HEK293 (cell line): ENCODE results near the gene RFLNA.

Experiments used
- CTCF ChIA-PET: fragments of 350-600 bp; formaldehyde crosslinking; extraction: SDS; loops from one replicate; lab custom pipeline; 2021; ENCODE audit warnings: antibody characterized with exemption; lab: Yijun Ruan, JAX
- POLR2A ChIA-PET: fragments of 300-600 bp; formaldehyde crosslinking; extraction: SDS; loops from one replicate; lab custom pipeline; 2020; ENCODE audit warnings: antibody characterized with exemption, inconsistent platforms; lab: Yijun Ruan, JAX
- H3K27ac ChIP-seq: fragments of 200-500 bp; sonication (Bioruptor generic); 2 replicates; pipeline ENCODE4 v1.5.1; 2014; ENCODE audit warnings: low read depth, low read length, control low read depth, inconsistent platforms; ENCODE audit errors: extremely low read depth
- H3K36me3 ChIP-seq, 2 experiments: fragments of 200-500 bp in 1 of 2; sonication (Bioruptor generic) in 1 of 2; 1 replicate in 1 of 2; 2 replicates in 1 of 2; pipeline ENCODE4 v1.5.1; 2014 to 2017; ENCODE audit warnings: inconsistent platforms in 2 of 2, low read length in 2 of 2; ENCODE audit not compliant: control insufficient read depth in 2 of 2, insufficient read depth in 1 of 2
- H3K4me1 ChIP-seq: fragments of 200-500 bp; sonication (Bioruptor generic); 2 replicates; pipeline ENCODE4 v1.5.1; 2014; ENCODE audit warnings: mild to moderate bottlenecking, low read length, inconsistent platforms; ENCODE audit not compliant: control insufficient read depth, insufficient read depth
- H3K4me3 ChIP-seq: 2 replicates; pipeline ENCODE4 v1.5.1; 2011; ENCODE audit warnings: low read depth, mild to moderate bottlenecking, control low read depth, low read length, moderate library complexity
- H3K9me3 ChIP-seq: fragments of 200-500 bp; sonication (Bioruptor generic); 2 replicates; pipeline ENCODE4 v1.5.1; 2014; ENCODE audit warnings: low read depth, low read length, inconsistent platforms; ENCODE audit not compliant: control insufficient read depth, insufficient read depth
- BCL11B ChIP-seq: fragments of 450-650 bp; formaldehyde crosslinking; IDR thresholded peaks from 2 replicates; pipeline ENCODE4 v1.5.1; 2016; ENCODE audit warnings: low read depth, missing biosample characterization, missing genetic modification characterization
- IKZF3 ChIP-seq: fragments of 450-650 bp; IDR thresholded peaks from 2 replicates; pipeline ENCODE4 v1.5.0; 2018; ENCODE audit warnings: missing biosample characterization, mild to moderate bottlenecking, missing genetic modification characterization, moderate library complexity
- KLF16 ChIP-seq: fragments of 450-650 bp; formaldehyde crosslinking; IDR thresholded peaks from 2 replicates; pipeline ENCODE4 v1.5.1; 2017; ENCODE audit warnings: missing biosample characterization, missing genetic modification characterization
- PATZ1 ChIP-seq: fragments of 450-650 bp; formaldehyde crosslinking; IDR thresholded peaks from 2 replicates; pipeline ENCODE4 v1.5.1; 2016; ENCODE audit warnings: missing biosample characterization, missing genetic modification characterization
- PRDM1 ChIP-seq: fragments of 450-650 bp; formaldehyde crosslinking; IDR thresholded peaks from 2 replicates; pipeline ENCODE4; 2016; ENCODE audit warnings: missing biosample characterization, missing genetic modification characterization
- SP3 ChIP-seq: fragments of 450-650 bp; formaldehyde crosslinking; IDR thresholded peaks from 2 replicates; pipeline ENCODE4 v1.5.1; 2016; ENCODE audit warnings: missing biosample characterization, missing genetic modification characterization
- YY1 ChIP-seq: fragments of 450-650 bp; formaldehyde crosslinking; IDR thresholded peaks from 2 replicates; pipeline ENCODE4 v1.5.1; 2018; ENCODE audit warnings: missing biosample characterization, missing genetic modification characterization
- ZBTB8A ChIP-seq: fragments of 450-650 bp; formaldehyde crosslinking; IDR thresholded peaks from 2 replicates; pipeline ENCODE4 v1.5.1; 2016; ENCODE audit warnings: missing biosample characterization, missing genetic modification characterization
- ZNF121 ChIP-seq: fragments of 450-650 bp; formaldehyde crosslinking; IDR thresholded peaks from 2 replicates; pipeline ENCODE4 v1.5.1; 2016; ENCODE audit warnings: missing biosample characterization, missing genetic modification characterization
- ZNF184 ChIP-seq: fragments of 450-650 bp; IDR thresholded peaks from 2 replicates; pipeline ENCODE4 v1.5.1; 2018; ENCODE audit warnings: missing biosample characterization, mild to moderate bottlenecking, missing genetic modification characterization
- ZNF19 ChIP-seq: fragments of 450-650 bp; formaldehyde crosslinking; IDR thresholded peaks from 2 replicates; pipeline ENCODE4; 2016; ENCODE audit warnings: missing biosample characterization, missing genetic modification characterization, low read depth
- ZNF223 ChIP-seq: fragments of 450-650 bp; formaldehyde crosslinking; IDR thresholded peaks from 2 replicates; pipeline ENCODE4 v1.5.1; 2016; ENCODE audit warnings: missing biosample characterization, missing genetic modification characterization
- ZNF239 ChIP-seq: fragments of 450-650 bp; formaldehyde crosslinking; IDR thresholded peaks from 2 replicates; pipeline ENCODE4 v1.5.1; 2016; ENCODE audit warnings: missing biosample characterization, missing genetic modification characterization
- ZNF341 ChIP-seq: fragments of 450-650 bp; formaldehyde crosslinking; IDR thresholded peaks from 2 replicates; pipeline ENCODE4; 2016; ENCODE audit warnings: low read depth, missing biosample characterization, missing genetic modification characterization
- ZNF580 ChIP-seq: fragments of 450-650 bp; formaldehyde crosslinking; IDR thresholded peaks from 2 replicates; pipeline ENCODE4 v1.5.1; 2016; ENCODE audit warnings: missing biosample characterization, missing genetic modification characterization
- ZNF610 ChIP-seq: fragments of 450-650 bp; formaldehyde crosslinking; IDR thresholded peaks from 2 replicates; pipeline ENCODE4 v1.5.1; 2016; ENCODE audit warnings: missing biosample characterization, missing genetic modification characterization, borderline replicate concordance
- ZNF664 ChIP-seq: fragments of 450-650 bp; formaldehyde crosslinking; IDR thresholded peaks from 2 replicates; pipeline ENCODE4 v1.5.1; 2016; ENCODE audit warnings: missing biosample characterization, missing genetic modification characterization
- ZNF707 ChIP-seq: fragments of 450-650 bp; formaldehyde crosslinking; IDR thresholded peaks from 2 replicates; pipeline ENCODE4 v1.5.1; 2016; ENCODE audit warnings: missing biosample characterization, missing genetic modification characterization
- ZNF747 ChIP-seq: fragments of 450-650 bp; formaldehyde crosslinking; IDR thresholded peaks from 2 replicates; pipeline ENCODE4 v1.5.1; 2016; ENCODE audit warnings: missing biosample characterization, missing genetic modification characterization
- ZNF785 ChIP-seq: fragments of 450-650 bp; formaldehyde crosslinking; IDR thresholded peaks from 2 replicates; pipeline ENCODE4 v1.5.1; 2016; ENCODE audit warnings: missing biosample characterization, missing genetic modification characterization
- TF ChIP-seq, protein P1 (sequence below): fragments of 450-650 bp; formaldehyde crosslinking; IDR thresholded peaks from 2 replicates; pipeline ENCODE4 v1.5.1; 2016; ENCODE audit warnings: missing biosample characterization, missing genetic modification characterization
- TF ChIP-seq, protein P2 (sequence below): fragments of 450-650 bp; formaldehyde crosslinking; IDR thresholded peaks from 2 replicates; pipeline ENCODE4 v1.5.1; 2016; ENCODE audit warnings: missing biosample characterization, missing genetic modification characterization
- TF ChIP-seq, protein P3 (sequence below): fragments of 450-650 bp; formaldehyde crosslinking; IDR thresholded peaks from 2 replicates; pipeline ENCODE4 v1.5.1; 2016; ENCODE audit warnings: missing biosample characterization, missing genetic modification characterization, borderline replicate concordance
- TF ChIP-seq, protein P4 (sequence below): fragments of 450-650 bp; formaldehyde crosslinking; IDR thresholded peaks from 2 replicates; pipeline ENCODE4 v1.5.1; 2017; ENCODE audit warnings: missing biosample characterization, missing genetic modification characterization

The RFLNA gene

DNA sequence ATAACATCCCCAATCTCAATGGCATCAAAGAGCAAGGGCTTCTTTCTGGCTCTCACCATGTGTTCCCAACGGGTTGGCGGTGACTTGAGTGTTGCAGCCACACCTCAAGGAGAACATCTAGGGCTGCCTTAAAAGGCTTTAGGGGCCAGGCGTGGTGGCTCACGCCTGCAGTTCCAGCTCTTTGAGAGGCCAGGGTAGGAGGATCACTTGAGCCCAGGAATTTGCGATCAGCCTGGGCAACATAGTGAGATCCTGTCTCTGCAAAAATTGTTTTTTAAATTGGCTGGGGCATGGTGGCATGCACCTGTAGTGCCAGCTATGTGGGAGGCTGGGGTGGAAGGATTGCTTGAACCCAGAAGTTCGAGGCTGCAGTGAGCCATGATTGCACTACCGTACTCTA is 14.9 kb downstream of the RFLNA start (continued):
- peak; percentile 55; the same call in 1 of the 2 replicates for TF ChIP-seq ZNF121 (tag by site-specific recombination)
- no peak for TF ChIP-seq ZNF664 (tag by site-specific recombination)
- no peak for TF ChIP-seq ZNF19 (tag by site-specific recombination)
- TF ChIP-seq ZNF341 (tag by site-specific recombination), result no peak
- no peak for TF ChIP-seq KLF16

- Histone ChIP-seq H3K36me3 (no peaks in the 10 kb centered on the region), H3K4me3 (no peak overlapping the region), H3K9me3 (no peaks in the 10 kb centered on the region), H3K27ac (no peak overlapping the region), H3K4me1 (no peaks in the 10 kb centered on the region)
- TF ChIP-seq, protein P1, sequence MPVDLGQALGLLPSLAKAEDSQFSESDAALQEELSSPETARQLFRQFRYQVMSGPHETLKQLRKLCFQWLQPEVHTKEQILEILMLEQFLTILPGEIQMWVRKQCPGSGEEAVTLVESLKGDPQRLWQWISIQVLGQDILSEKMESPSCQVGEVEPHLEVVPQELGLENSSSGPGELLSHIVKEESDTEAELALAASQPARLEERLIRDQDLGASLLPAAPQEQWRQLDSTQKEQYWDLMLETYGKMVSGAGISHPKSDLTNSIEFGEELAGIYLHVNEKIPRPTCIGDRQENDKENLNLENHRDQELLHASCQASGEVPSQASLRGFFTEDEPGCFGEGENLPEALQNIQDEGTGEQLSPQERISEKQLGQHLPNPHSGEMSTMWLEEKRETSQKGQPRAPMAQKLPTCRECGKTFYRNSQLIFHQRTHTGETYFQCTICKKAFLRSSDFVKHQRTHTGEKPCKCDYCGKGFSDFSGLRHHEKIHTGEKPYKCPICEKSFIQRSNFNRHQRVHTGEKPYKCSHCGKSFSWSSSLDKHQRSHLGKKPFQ (tag by site-specific recombination), result no peak
- TF ChIP-seq ZNF223 (tag by site-specific recombination) (no peak), PRDM1 (no peak), ZNF580 (tag by site-specific recombination) (no peak), ZNF747 (tag by site-specific recombination) (no peak), ZNF610 (tag by site-specific recombination) (no peak), ZNF239 (tag by site-specific recombination) (no peak), YY1 (tag by site-specific recombination) (no peak), ZNF707 (tag by site-specific recombination) (no peak), BCL11B (no peak), SP3 (tag by site-specific recombination) (no peak), IKZF3 (tag by site-specific recombination) (no peak), ZNF785 (tag by site-specific recombination) (no peak)
- TF ChIP-seq, protein P2, sequence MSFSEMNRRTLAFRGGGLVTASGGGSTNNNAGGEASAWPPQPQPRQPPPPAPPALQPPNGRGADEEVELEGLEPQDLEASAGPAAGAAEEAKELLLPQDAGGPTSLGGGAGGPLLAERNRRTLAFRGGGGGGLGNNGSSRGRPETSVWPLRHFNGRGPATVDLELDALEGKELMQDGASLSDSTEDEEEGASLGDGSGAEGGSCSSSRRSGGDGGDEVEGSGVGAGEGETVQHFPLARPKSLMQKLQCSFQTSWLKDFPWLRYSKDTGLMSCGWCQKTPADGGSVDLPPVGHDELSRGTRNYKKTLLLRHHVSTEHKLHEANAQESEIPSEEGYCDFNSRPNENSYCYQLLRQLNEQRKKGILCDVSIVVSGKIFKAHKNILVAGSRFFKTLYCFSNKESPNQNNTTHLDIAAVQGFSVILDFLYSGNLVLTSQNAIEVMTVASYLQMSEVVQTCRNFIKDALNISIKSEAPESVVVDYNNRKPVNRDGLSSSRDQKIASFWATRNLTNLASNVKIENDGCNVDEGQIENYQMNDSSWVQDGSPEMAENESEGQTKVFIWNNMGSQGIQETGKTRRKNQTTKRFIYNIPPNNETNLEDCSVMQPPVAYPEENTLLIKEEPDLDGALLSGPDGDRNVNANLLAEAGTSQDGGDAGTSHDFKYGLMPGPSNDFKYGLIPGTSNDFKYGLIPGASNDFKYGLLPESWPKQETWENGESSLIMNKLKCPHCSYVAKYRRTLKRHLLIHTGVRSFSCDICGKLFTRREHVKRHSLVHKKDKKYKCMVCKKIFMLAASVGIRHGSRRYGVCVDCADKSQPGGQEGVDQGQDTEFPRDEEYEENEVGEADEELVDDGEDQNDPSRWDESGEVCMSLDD (tag by site-specific recombination), result no peak
- TF ChIP-seq, protein P3, sequence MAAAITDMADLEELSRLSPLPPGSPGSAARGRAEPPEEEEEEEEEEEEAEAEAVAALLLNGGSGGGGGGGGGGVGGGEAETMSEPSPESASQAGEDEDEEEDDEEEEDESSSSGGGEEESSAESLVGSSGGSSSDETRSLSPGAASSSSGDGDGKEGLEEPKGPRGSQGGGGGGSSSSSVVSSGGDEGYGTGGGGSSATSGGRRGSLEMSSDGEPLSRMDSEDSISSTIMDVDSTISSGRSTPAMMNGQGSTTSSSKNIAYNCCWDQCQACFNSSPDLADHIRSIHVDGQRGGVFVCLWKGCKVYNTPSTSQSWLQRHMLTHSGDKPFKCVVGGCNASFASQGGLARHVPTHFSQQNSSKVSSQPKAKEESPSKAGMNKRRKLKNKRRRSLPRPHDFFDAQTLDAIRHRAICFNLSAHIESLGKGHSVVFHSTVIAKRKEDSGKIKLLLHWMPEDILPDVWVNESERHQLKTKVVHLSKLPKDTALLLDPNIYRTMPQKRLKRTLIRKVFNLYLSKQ, result no peak
- ChIA-PET POLR2A (no interaction called here), CTCF (no interaction called here)
Observed at GRCh38 chr12:124310178-124310577, 15.3 kb downstream of the RFLNA start.

- POLR2A ChIA-PET, result interaction anchor here (1.0 kb wide), 1 partner anchor 11 kb away, joined by 3 read pairs; no protein-coding TSS in a partner anchor
- CTCF ChIA-PET, result interaction anchor here (1.0 kb wide), 1 partner anchor 275 kb away, joined by 4 read pairs; no protein-coding TSS in a partner anchor
- no peaks in the 10 kb centered on the region for H3K36me3 ChIP-seq
- TF ChIP-seq ZBTB8A (tag by site-specific recombination) (no peak), PATZ1 (no peak), ZNF184 (no peak)
- TF ChIP-seq, protein P4, sequence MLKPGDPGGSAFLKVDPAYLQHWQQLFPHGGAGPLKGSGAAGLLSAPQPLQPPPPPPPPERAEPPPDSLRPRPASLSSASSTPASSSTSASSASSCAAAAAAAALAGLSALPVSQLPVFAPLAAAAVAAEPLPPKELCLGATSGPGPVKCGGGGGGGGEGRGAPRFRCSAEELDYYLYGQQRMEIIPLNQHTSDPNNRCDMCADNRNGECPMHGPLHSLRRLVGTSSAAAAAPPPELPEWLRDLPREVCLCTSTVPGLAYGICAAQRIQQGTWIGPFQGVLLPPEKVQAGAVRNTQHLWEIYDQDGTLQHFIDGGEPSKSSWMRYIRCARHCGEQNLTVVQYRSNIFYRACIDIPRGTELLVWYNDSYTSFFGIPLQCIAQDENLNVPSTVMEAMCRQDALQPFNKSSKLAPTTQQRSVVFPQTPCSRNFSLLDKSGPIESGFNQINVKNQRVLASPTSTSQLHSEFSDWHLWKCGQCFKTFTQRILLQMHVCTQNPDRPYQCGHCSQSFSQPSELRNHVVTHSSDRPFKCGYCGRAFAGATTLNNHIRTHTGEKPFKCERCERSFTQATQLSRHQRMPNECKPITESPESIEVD (tag by site-specific recombination), result no peak
Observed at GRCh38 chr12:124310785-124311184, 15.9 kb downstream of the RFLNA start.

More at GRCh38 chr12:124310785-124311184, 15.9 kb downstream of the RFLNA start:
- H3K27ac ChIP-seq, result no peak overlapping the region
- no peaks in the 10 kb centered on the region for H3K4me1 ChIP-seq
- no peaks in the 10 kb centered on the region for H3K9me3 ChIP-seq
- no peak overlapping the region for H3K4me3 ChIP-seq
